GM19240 (cell line): ENCODE measurements around the gene CACNA1S.

Experiments used
- DNase-seq: peaks from one replicate; pipeline ENCODE4 v3.0.0; 2011; ENCODE audit warnings: low spot score; ENCODE audit not compliant: insufficient read length

CACNA1S gene

DNA sequence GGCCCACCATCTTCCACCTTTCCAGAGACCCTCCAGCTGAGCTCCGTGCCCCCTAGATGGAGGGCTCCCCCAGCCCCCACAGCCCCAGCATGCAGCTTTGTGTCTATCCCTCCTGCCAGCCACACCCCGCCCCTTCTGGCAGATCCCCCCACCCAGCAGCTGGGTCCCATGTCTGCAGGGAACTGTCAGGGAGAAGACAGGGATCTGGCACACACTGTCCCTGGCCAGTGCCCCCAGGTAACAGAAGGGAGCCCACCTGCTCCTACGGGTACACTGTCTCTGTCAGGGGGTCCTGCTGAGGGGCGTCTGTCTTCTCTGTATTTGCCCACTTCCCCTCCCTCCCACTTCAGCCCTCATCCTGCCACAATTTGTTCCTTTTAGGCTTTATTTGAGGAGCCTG is 77.6 kb downstream of the CACNA1S start:
- no peak for DNase-seq

DNA sequence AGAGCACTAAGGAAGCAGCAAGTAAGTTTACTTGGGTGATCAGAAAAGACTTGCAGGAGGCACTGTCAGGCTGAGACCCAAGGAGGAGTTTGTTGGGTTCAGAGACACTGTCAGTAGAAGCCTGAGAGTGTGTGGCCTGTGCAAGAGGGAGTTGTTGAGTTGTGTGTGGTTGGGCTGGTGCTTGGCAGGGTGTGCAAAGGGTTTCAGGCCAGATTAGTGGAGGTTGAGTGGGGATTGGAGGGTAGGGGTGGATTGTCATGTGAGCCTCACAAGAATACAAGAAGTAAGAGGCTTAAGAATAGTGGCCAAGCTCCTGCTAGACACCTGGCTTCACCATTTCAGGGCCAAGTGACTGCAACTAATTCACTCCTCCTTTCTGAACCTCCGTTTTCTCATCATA is 79.8 kb downstream of the CACNA1S start:
- no peak for DNase-seq

GRCh38 chr1:201028461-201028889 is 83.8 kb downstream of the CACNA1S start:
- DNase-seq, result no peak

- DNase-seq, result no peak
Observed at GRCh38 chr1:201026836-201027235, 85.4 kb downstream of the CACNA1S start.

- no peak for DNase-seq
Observed at GRCh38 chr1:201026234-201026633, 86.0 kb downstream of the CACNA1S start.

GRCh38 chr1:201025571-201026002 is 86.6 kb downstream of the CACNA1S start:
- peak; percentile 58 for DNase-seq

DNA sequence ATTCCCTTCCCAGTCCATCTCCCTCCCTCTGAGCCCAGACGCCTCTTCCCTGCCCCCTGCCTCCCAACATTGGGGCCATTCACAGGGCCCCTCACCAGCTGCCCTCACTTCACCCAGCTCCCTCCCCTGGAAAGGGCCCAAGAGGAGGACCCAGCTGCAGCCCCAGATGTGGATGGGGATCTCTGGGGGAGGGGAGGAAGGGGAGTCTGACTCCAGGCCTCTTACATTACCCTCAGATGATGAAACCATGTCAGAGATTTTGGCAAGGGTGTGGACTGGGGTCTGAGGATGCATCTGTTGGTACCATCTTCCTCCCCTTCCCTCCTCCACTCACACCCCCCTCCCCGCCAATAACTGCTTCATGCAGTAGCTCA is 87.6 kb downstream of the CACNA1S start:
- DNase-seq, result no peak

DNA sequence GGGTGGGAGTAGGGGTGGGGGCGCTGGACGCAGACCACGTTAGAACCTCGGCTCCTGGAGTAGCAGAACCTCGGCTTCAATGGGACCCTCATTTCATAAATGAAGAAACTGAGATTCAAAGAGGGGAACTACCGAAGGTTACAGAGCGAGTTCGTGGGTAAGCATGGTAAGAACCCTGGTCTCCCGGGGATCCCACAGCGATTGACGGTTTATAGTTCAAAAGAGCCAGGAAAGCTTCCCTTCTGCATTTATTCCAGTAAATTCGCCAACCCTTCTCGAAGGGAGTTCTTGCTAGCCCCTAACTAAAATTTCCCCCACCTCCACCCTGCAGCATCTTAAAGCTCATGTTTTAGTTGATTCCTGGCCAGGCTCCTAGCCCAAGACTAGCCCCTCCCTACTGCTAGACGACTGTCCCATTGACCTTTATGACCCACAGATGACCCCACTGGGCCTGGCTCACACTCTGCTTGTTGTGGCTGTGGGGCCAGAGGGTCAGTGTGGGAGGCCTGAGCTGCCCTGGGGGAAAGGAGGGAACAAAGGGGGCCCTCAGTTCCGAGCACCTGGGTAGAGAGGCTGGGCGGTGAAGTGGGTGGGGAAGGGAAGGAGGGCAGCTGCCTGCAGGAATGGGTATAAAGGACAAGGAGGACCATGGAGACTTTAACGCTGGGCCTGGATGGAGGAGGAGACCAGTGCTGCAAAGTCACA is 88.2 kb downstream of the CACNA1S start:
- DNase-seq, result no peak

DNA sequence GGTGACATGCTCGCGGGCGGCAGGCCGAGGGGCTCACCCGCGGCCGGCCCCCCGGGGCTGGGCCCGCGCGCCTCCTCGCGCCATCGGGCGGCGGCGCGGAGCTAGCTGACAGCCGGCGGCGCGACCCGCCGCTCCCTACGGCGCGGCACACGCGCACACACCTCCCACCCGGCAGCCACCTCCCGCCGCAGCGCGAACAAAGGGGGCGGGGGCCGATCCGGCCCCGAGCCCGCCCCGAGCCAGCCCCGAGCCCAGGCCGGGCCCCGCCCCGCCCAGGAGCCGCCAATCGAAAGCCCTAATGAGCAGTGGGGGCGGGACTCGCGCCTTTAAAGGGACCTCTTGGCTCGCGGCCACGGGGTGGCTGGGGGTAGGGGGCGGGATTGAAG is 88.7 kb downstream of the CACNA1S start, which contains the start of gene KIF21B:
Gene KIF21B (minus strand): TSS at position 198 of the 386 bp plus-strand sequence. CDS start 331 bp downstream, outside the sequence.
- DNase-seq, result peak; percentile 77

- no peak for DNase-seq
Observed at GRCh38 chr1:201022820-201023516, 89.3 kb downstream of the CACNA1S start.

DNA sequence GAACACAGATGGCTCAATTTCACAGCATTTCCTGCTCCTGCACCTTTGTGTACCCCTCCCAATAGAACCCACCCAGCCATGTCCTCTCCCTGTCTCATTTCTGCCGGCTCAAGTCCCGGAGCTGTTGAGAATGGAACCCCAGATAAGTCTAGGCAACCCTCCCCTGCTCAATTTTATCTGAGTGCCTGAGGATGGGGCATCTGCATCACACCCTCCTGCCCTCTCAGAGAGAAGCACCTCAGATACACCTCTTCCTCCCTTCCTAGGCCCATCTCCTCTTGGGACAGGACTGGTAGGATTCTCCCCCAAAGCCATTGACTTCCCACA is 89.8 kb downstream of the CACNA1S start:
- DNase-seq, result no peak

- no peak for DNase-seq
Observed at GRCh38 chr1:201021630-201022492, 90.4 kb downstream of the CACNA1S start.

- DNase-seq, result no peak
Observed at GRCh38 chr1:201020721-201021629, 91.3 kb downstream of the CACNA1S start.

- no peak for DNase-seq
Observed at GRCh38 chr1:201020040-201020591, 92.1 kb downstream of the CACNA1S start.

DNA sequence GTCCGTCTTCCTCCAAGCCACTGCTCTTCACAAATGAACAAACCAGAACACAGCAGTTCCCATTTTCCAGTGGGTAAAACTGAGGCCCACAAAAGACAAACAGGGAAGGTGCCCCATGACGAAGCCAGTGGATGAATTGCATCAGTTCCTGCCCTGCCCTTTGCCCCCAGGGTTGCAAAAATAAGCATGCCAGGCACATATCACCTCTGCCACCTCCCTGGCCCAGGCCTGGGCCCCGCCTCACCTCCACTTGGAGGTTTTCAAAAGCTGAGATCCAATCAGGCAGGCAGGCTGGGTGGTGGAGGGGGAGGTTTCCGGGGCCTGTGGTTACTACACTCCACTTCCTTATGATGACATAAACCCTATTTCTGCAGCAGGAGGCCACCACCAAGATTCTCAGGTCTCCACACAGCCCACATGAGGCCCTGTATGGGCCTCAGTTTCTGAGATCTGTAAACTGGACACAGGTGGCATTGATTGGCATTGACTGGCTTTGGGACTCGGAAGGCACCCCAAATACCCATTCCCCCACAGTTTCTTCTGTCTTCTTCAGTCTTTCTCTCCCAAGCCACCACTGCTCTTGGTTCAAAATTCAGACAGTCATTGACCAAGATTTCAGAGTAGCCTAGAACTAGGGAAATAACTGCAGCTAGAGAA is 92.8 kb downstream of the CACNA1S start:
- DNase-seq, result peak; percentile 94

DNA sequence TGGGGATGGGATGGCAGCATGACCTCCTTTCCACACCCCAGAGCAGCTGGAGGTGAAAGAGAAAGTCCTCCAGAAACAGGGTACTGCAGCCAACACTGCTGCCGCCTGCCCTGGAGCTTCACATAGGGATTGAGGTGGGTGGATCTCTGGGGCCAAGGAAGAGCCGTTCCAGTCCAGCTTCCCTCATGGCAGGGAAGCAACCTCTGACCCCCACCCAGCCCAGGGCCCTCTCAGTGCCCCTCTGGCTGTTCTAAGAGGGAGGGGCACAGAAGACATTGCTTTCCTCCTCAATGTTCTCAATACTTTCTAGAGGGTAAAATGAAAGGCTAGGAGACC is 94.4 kb downstream of the CACNA1S start:
- DNase-seq, result no peak

DNA sequence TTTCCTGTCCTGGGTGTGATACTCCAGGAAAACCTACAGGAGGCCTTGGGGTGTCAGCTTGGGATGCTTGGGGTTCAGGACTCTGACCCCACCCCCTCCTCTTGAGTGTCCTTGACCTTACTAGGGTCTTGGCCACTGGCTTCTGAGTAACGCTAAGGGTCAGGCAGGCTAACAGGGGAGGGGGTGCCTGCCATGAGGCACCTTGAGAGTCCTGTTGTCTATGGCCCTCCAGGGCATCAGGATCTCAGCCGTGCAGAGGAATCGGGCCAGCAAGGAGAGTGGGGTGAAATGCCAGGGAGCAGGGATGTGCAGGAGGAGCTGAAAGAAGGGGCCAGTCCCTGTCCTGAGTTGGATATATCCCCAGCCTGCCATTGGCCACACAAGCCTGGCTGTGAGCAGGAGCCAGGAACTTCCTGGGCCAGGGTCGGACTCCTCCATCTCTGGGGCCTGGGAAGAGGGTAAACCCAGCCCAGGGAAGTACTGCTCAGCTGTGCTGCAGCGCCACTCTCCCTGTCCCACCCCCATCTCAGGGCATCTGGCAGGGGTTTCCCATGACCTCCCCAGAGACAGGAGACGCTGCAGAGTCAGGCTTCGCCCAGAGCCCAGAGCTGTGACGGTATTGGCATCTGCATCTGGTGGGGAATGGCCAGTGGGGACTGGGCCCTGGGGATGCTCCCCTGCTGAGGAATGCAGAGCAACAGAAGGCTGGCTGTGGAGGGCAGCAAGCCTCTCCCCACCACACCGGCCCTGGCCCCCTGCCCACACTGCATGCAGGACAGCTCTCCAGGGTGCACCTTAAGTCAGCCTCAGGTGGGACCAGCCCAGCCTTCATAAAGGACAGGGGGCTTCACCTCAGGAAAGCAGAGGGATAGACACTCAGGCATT is 95.0 kb downstream of the CACNA1S start:
- no peak for DNase-seq

GRCh38 chr1:201016211-201016651 is 96.0 kb downstream of the CACNA1S start:
- no peak for DNase-seq

GRCh38 chr1:201015551-201016091 is 96.6 kb downstream of the CACNA1S start:
- no peak for DNase-seq
